SKM-1 (cell line): ENCODE measurements around the gene ZNF263.
"Not testable (repeated sequence)": the region's sequence is repeated elsewhere in the genome, so short reads cannot be mapped to it uniquely, and the experiment has no call there.

ENCODE experiments used
- DNase-seq: peaks from one replicate; lab custom pipeline; 2025; ENCODE audit not compliant: unreplicated experiment; lab: John Stamatoyannopoulos, UW

ZNF263 gene

GRCh38 chr16:3266873-3267537 is 16.3 kb upstream of the ZNF263 start:
- peak; percentile 36 for DNase-seq

GRCh38 chr16:3268294-3268693 is 15.0 kb upstream of the ZNF263 start:
- no peak for DNase-seq

GRCh38 chr16:3270718-3271117 is 12.6 kb upstream of the ZNF263 start:
- not testable (repeated sequence) for DNase-seq

GRCh38 chr16:3271281-3271680 is 12.0 kb upstream of the ZNF263 start:
- DNase-seq, result not testable (repeated sequence)

- DNase-seq, result no peak
Measured at GRCh38 chr16:3274490-3274889, 8.8 kb upstream of the ZNF263 start.

- no peak for DNase-seq
Measured at GRCh38 chr16:3274947-3275346, 8.3 kb upstream of the ZNF263 start.

GRCh38 chr16:3276679-3277078 is 6.6 kb upstream of the ZNF263 start:
- DNase-seq, result no peak

- peak; percentile 63 for DNase-seq
Measured at GRCh38 chr16:3281222-3281820, 2.0 kb upstream of the ZNF263 start.

- peak; percentile 33 for DNase-seq
Measured at GRCh38 chr16:3282103-3282729, 1.1 kb upstream of the ZNF263 start.

- DNase-seq, result no peak
Measured at GRCh38 chr16:3283543-3284447, 504 bp downstream of the ZNF263 start.

- no peak for DNase-seq
Measured at GRCh38 chr16:3285131-3285530, 1.8 kb downstream of the ZNF263 start.

- DNase-seq, result no peak
Measured at GRCh38 chr16:3289998-3290673, 6.8 kb downstream of the ZNF263 start.

- no peak for DNase-seq
Measured at GRCh38 chr16:3292604-3293003, 9.3 kb downstream of the ZNF263 start.

- no peak for DNase-seq
Measured at GRCh38 chr16:3295209-3295608, 11.9 kb downstream of the ZNF263 start.

- DNase-seq, result no peak
Measured at GRCh38 chr16:3295783-3296182, 12.5 kb downstream of the ZNF263 start.

GRCh38 chr16:3304370-3304769 is 21.1 kb downstream of the ZNF263 start:
- no peak for DNase-seq

GRCh38 chr16:3305109-3306068 is 22.1 kb downstream of the ZNF263 start, which contains the start of the genes TIGD7 and ZNF75A:
TIGD7 (minus strand) TSS chr16:3305430; CDS start chr16:3300614, 4,816 bp downstream.
ZNF75A (plus strand) TSS chr16:3305497; CDS start chr16:3308429, 2,932 bp downstream.
- peak; percentile 40 for DNase-seq

- DNase-seq, result no peak
Measured at GRCh38 chr16:3306078-3306477, 22.8 kb downstream of the ZNF263 start.

- DNase-seq, result no peak
Measured at GRCh38 chr16:3311496-3311895, 28.2 kb downstream of the ZNF263 start.
